Keratinocyte (primary cell): ENCODE measurements around the gene RHEB.

Experiments used
- CTCF ChIP-seq, 3 experiments: IDR thresholded peaks in 1 of 3; conservative IDR thresholded peaks in 1 of 3; optimal IDR thresholded peaks in 1 of 3; 2 replicates in 2 of 3; 3 replicates in 1 of 3; pipeline versions ENCODE3 to v1.5.1; 2011; ENCODE audit warnings: low read length in 3 of 3, mild to moderate bottlenecking in 3 of 3, moderate library complexity in 2 of 3, control low read depth in 1 of 3, inconsistent platforms in 1 of 3; ENCODE audit not compliant: insufficient read depth in 2 of 3; ENCODE audit errors: extremely low read depth in 1 of 3
- EZH2 ChIP-seq: IDR thresholded peaks from one replicate; pipeline ENCODE4 v1.6.1; 2012; ENCODE audit warnings: inconsistent platforms, mild to moderate bottlenecking, low read length, moderate library complexity

GRCh38 chr7:151436446-151437158 lies 83.1 kb downstream of the RHEB start:
- TF ChIP-seq CTCF (optimal IDR thresholded peaks at IDR 0.05 in 1 of 3, IDR thresholded peaks at IDR 0.05 in 1 of 3, conservative IDR thresholded peaks at IDR 0.05 in 1 of 3; ENCODE audit: extremely low read depth in 1 of 3, insufficient read depth in 2 of 3, low read length in 3 of 3) (no peak), EZH2 (no peak)
